GM19463 (cell line): Measurements from ENCODE around the gene CPNE4.
"Not testable (repeated sequence)": the region's sequence is repeated elsewhere in the genome, so short reads cannot be mapped to it uniquely, and the experiment has no call there.

Experiments
- ATAC-seq: cut with Tn5 transposase; IDR thresholded peaks from one replicate; pipeline ENCODE4 v1.9.1; 2021; ENCODE audit warnings: mild to moderate bottlenecking, moderate library complexity; ENCODE audit not compliant: unreplicated experiment

Gene CPNE4

GRCh38 chr3:132034486-132035464 lies at the start of gene CPNE4:
TSS of gene CPNE4 (minus strand) at chr3:132035014.
- ATAC-seq, result peak; percentile 83

- ATAC-seq, result no peak
Observed at GRCh38 chr3:132083583-132084279, 48.9 kb upstream of the CPNE4 start.

GRCh38 chr3:132083159-132083558 lies 48.3 kb upstream of the CPNE4 start:
- no peak for ATAC-seq

- ATAC-seq, result no peak
Observed at GRCh38 chr3:132079147-132079546, 44.3 kb upstream of the CPNE4 start.

GRCh38 chr3:132073771-132074170 lies 39.0 kb upstream of the CPNE4 start:
- no peak for ATAC-seq

GRCh38 chr3:132071043-132071442 lies 36.2 kb upstream of the CPNE4 start:
- ATAC-seq, result no peak

- no peak for ATAC-seq
Observed at GRCh38 chr3:132064114-132064513, 29.3 kb upstream of the CPNE4 start.

GRCh38 chr3:132062535-132062934 lies 27.7 kb upstream of the CPNE4 start:
- no peak for ATAC-seq

GRCh38 chr3:132055872-132056271 lies 21.1 kb upstream of the CPNE4 start:
- no peak for ATAC-seq

GRCh38 chr3:132047209-132047608 lies 12.4 kb upstream of the CPNE4 start:
- no peak for ATAC-seq

GRCh38 chr3:132044874-132045273 lies 10.1 kb upstream of the CPNE4 start:
- ATAC-seq, result not testable (repeated sequence)

GRCh38 chr3:132042681-132043080 lies 7.9 kb upstream of the CPNE4 start:
- no peak for ATAC-seq

GRCh38 chr3:132038198-132038825 lies 3.5 kb upstream of the CPNE4 start:
- ATAC-seq, result no peak

GRCh38 chr3:132037581-132037980 lies 2.8 kb upstream of the CPNE4 start:
- no peak for ATAC-seq

GRCh38 chr3:132037056-132037455 lies 2.2 kb upstream of the CPNE4 start:
- no peak for ATAC-seq

GRCh38 chr3:132034097-132034485 lies 723 bp downstream of the CPNE4 start:
- ATAC-seq, result no peak

GRCh38 chr3:132033471-132033870 lies 1.3 kb downstream of the CPNE4 start:
- no peak for ATAC-seq

- no peak for ATAC-seq
Observed at GRCh38 chr3:132032959-132033358, 1.9 kb downstream of the CPNE4 start.

- peak; percentile 88 for ATAC-seq
Observed at GRCh38 chr3:132029182-132029902, 5.5 kb downstream of the CPNE4 start.

- ATAC-seq, result no peak
Observed at GRCh38 chr3:132022914-132023313, 11.9 kb downstream of the CPNE4 start.

- no peak for ATAC-seq
Observed at GRCh38 chr3:132020058-132020457, 14.8 kb downstream of the CPNE4 start.
